Liver (tissue), 9 donors: Measurements from ENCODE around the gene CMTR2. TPM values are rescaled to one million over a fixed set of nuclear protein-coding genes. Genes with fewer than 3 reads are reported as not detected.

Experiments
- DNase-seq: peaks from one replicate; pipeline ENCODE4 v3.0.0-alpha.2; 2017; ENCODE audit warnings: low spot score
- H3K27ac ChIP-seq, 2 donors: one replicate each; pipeline ENCODE4 v1.7.0; 2013; ENCODE audit warnings: inconsistent platforms in 2 of 2, low read length in 2 of 2, control low read depth in 1 of 2, low read depth in 1 of 2, mild to moderate bottlenecking in 1 of 2
- H3K27me3 ChIP-seq, 4 donors: one replicate each; pipeline versions ENCODE4 v1.6.1 to v1.7.0; 2013; ENCODE audit warnings: low read length in 3 of 4, inconsistent platforms in 1 of 4, mild to moderate bottlenecking in 1 of 4, moderate library complexity in 1 of 4; ENCODE audit not compliant: control insufficient read depth in 4 of 4, insufficient read depth in 4 of 4
- H3K36me3 ChIP-seq, 4 donors: one replicate each; pipeline versions ENCODE4 v1.6.1 to v1.7.0; 2013; ENCODE audit warnings: low read length in 3 of 4, mild to moderate bottlenecking in 3 of 4, low read depth in 1 of 4, moderate library complexity in 1 of 4; ENCODE audit not compliant: control insufficient read depth in 4 of 4, insufficient read depth in 3 of 4
- H3K4me1 ChIP-seq, 4 donors: one replicate each; pipeline versions ENCODE4 v1.6.1 to v1.7.0; 2013; ENCODE audit warnings: low read length in 3 of 4, mild to moderate bottlenecking in 3 of 4, moderate library complexity in 1 of 4; ENCODE audit not compliant: control insufficient read depth in 4 of 4, insufficient read depth in 4 of 4
- H3K4me3 ChIP-seq, 3 donors: one replicate each; pipeline versions ENCODE4 v1.6.1 to v1.7.0; 2013; ENCODE audit warnings: low read length in 3 of 3, control low read depth in 1 of 3, low read depth in 1 of 3, mild to moderate bottlenecking in 1 of 3
- H3K9ac ChIP-seq, 2 donors: one replicate each; pipeline ENCODE4 v1.7.0; 2013; ENCODE audit warnings: low read length in 2 of 2, mild to moderate bottlenecking in 2 of 2, moderate library complexity in 2 of 2, control low read depth in 1 of 2, low read depth in 1 of 2
- H3K9me3 ChIP-seq, 4 donors: one replicate each; pipeline versions ENCODE4 v1.6.1 to v1.7.0; 2013; ENCODE audit warnings: low read length in 3 of 4; ENCODE audit not compliant: control insufficient read depth in 4 of 4
- CTCF ChIP-seq: fragments of 150-350 bp; IDR thresholded peaks from 2 replicates; pipeline ENCODE4 v1.5.1; 2017; ENCODE audit warnings: improper control_type of control experiment, low read depth, low read length; ENCODE audit not compliant: missing input control
- EGR1 ChIP-seq, 2 donors: IDR thresholded peaks; 2 replicates each; pipeline ENCODE4 v1.6.1; 2016 to 2018; ENCODE audit warnings: antibody characterized with exemption in 2 of 2, low read depth in 2 of 2
- FOXA1 ChIP-seq: IDR thresholded peaks from 2 replicates; pipeline ENCODE4 v1.6.1; 2016; ENCODE audit warnings: antibody characterized with exemption
- FOXA2 ChIP-seq: IDR thresholded peaks from 2 replicates; pipeline ENCODE4 v1.6.1; 2016; ENCODE audit warnings: antibody characterized with exemption
- GABPA ChIP-seq, 2 donors: IDR thresholded peaks in 1 of 2; conservative IDR thresholded peaks in 1 of 2; 2 replicates each; pipeline ENCODE4 v1.6.1; 2016; ENCODE audit warnings: antibody characterized with exemption in 2 of 2, mild to moderate bottlenecking in 1 of 2, moderate library complexity in 1 of 2
- HNF4A ChIP-seq, 2 donors: conservative IDR thresholded peaks; 2 replicates each; pipeline ENCODE4 v1.6.1; 2016; ENCODE audit warnings: antibody characterized with exemption in 2 of 2, mild to moderate bottlenecking in 2 of 2
- HNF4G ChIP-seq: IDR thresholded peaks from 2 replicates; pipeline ENCODE4 v1.6.1; 2016; ENCODE audit warnings: antibody characterized with exemption
- JUND ChIP-seq, 2 donors: IDR thresholded peaks; 2 replicates each; pipeline ENCODE4 v1.6.1; 2016; ENCODE audit warnings: antibody characterized with exemption in 2 of 2
- NR2F2 ChIP-seq: IDR thresholded peaks from 2 replicates; pipeline ENCODE4 v1.6.1; 2016; ENCODE audit warnings: antibody characterized with exemption
- RAD21 ChIP-seq, 2 donors: IDR thresholded peaks; 2 replicates each; pipeline ENCODE4 v1.6.1; 2016; ENCODE audit warnings: antibody characterized with exemption in 2 of 2, mild to moderate bottlenecking in 2 of 2
- REST ChIP-seq: IDR thresholded peaks from 2 replicates; pipeline ENCODE4 v1.6.1; 2016; ENCODE audit warnings: antibody characterized with exemption, mild to moderate bottlenecking
- RXRA ChIP-seq, 2 donors: IDR thresholded peaks; 2 replicates each; pipeline ENCODE4 v1.6.1; 2017 to 2018; ENCODE audit warnings: antibody characterized with exemption in 2 of 2, mild to moderate bottlenecking in 1 of 2
- SP1 ChIP-seq: IDR thresholded peaks from 2 replicates; pipeline ENCODE4 v1.6.1; 2018; ENCODE audit warnings: antibody characterized with exemption, mild to moderate bottlenecking
- TAF1 ChIP-seq: conservative IDR thresholded peaks from 2 replicates; pipeline ENCODE4 v1.6.1; 2016; ENCODE audit warnings: antibody characterized with exemption, mild to moderate bottlenecking
- YY1 ChIP-seq: IDR thresholded peaks from 2 replicates; pipeline ENCODE4 v1.6.1; 2016; ENCODE audit warnings: antibody characterized with exemption, mild to moderate bottlenecking
- ZBTB33 ChIP-seq: IDR thresholded peaks from 2 replicates; pipeline ENCODE4 v1.6.1; 2016; ENCODE audit warnings: antibody characterized with exemption
- WGBS: extraction: QIAGEN DNeasy Blood & Tissue Kit; methylation state at CpG from one replicate; pipeline ENCODE4 v1.1.7; 2013; 5-methylcytosine and 5-hydroxymethylcytosine counted together
- polyA plus RNA-seq, 2 donors: library from polyadenylated mRNA; stranded (reverse) in 1 of 2; unstranded in 1 of 2; fragments of 200-250 nt in 1 of 2; fragments of >200 nt in 1 of 2; fragmentation: Nextera tagmentation in 1 of 2; extraction: Ambion mirVana in 1 of 2; gene quantifications; one replicate each; pipeline versions ENCODE4 v1.2.1 to v1.2.3, GENCODE V29; 2013 to 2015
- total RNA-seq, 2 donors: library from RNA; depleted of rRNA; stranded (reverse); fragments of >200 nt; gene quantifications; one replicate each; pipeline ENCODE4 v1.2.3, GENCODE V29; 2014
- TF ChIP-seq, protein P1 (sequence below): IDR thresholded peaks from 2 replicates; pipeline ENCODE4 v1.6.1; 2016; ENCODE audit warnings: antibody characterized with exemption
- TF ChIP-seq, protein P2 (sequence below): IDR thresholded peaks from 2 replicates; pipeline ENCODE4 v1.6.1; 2016; ENCODE audit warnings: antibody characterized with exemption
- donor health status: healthy.
- donor health status: healthy.
- donor health status: healthy.
- donor health status: healthy.
- donor health status: healthy.

Gene CMTR2
- 10 to 100 TPM; 19.6 to 28.0 TPM for total RNA-seq
- polyA plus RNA-seq, result 10 to 100 TPM in 1 of 2 donors, 1 to 10 TPM in 1; 6.8 to 10.4 TPM

DNA sequence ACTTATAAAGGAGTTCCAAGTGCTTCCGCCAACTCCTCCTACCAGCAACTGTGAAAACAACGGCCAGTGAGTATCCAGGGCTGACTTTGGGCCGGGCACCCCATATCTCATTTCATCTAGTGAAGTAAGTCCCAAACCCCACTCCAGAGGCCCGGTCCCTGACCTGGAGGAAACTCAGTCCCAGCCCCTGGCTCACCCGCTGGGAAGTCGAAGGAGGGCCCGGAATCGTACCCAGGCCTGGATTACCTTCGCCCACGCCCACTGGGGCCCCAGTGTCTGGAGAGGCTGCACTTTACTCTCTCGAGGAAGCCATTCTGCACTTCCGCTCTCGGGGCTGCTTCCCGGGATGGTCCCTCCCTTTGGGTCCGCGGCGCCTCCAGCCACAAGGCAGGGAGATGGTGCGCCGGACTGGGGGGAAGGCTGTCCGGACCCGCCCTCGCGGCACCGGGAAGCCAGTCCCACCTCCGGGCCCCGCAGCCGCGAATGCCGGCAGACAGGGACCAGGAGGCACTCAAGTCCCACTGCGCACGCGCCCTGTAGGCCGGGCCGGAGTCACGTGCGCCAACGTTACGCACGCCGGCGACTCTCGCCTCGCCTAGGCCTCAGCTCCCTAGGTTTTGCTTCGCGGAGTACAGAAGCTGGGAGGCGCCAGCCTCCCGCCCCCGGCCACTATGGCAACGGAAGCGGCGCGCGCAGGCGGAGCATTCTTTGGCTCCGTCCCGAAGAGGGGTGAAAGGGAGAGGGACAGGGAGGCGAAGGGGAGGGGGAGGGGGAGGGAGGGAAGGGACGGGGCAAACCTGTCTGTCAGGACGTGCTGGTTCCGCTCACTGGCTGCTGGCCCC, at the start of gene CMTR2:
TSS of gene CMTR2 (minus strand) at position 513 of the 842 bp plus-strand sequence. CDS start 3,482 bp downstream, outside the sequence.
- H3K9ac ChIP-seq, result peak within 1 kb of the TSS; percentile 70 to 71
- peak within 1 kb of the TSS; percentile 58 to 83 for H3K27ac ChIP-seq
- peak within 1 kb of the TSS; percentile 46 to 80 (median 75) for H3K4me3 ChIP-seq
- peak; percentile 92 for DNase-seq
- H3K4me1 ChIP-seq, result peaks cover 7 to 12% (median 9%) of the 10 kb centered on the region in 4 donors
- no peak for TF ChIP-seq HNF4G
- no peak for TF ChIP-seq RAD21 (IDR thresholded peaks at IDR 0.05)
- peak; percentile 36 for TF ChIP-seq SP1
- TF ChIP-seq CTCF, result no peak
- TF ChIP-seq JUND (IDR thresholded peaks at IDR 0.05), result peak in 1 of 2 donors; percentile 3
- peak; percentile 49 for TF ChIP-seq TAF1
- peak; percentile 20 for TF ChIP-seq ZBTB33
- TF ChIP-seq FOXA1, result no peak
- peak; percentile 0 for TF ChIP-seq YY1
- TF ChIP-seq GABPA (IDR thresholded peaks at IDR 0.05 in 1 of 2, conservative IDR thresholded peaks at IDR 0.05 in 1 of 2), result peak in 1 of 2 donors; percentile 63
- TF ChIP-seq NR2F2, result no peak
- TF ChIP-seq FOXA2, result no peak
- TF ChIP-seq, protein P1, sequence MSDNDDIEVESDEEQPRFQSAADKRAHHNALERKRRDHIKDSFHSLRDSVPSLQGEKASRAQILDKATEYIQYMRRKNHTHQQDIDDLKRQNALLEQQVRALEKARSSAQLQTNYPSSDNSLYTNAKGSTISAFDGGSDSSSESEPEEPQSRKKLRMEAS, result peak; percentile 72
- TF ChIP-seq EGR1 (IDR thresholded peaks at IDR 0.05; ENCODE audit: low read depth in 2 of 2), result peak in 1 of 2 donors; percentile 83
- TF ChIP-seq REST, result peak; percentile 57
- TF ChIP-seq, protein P2, sequence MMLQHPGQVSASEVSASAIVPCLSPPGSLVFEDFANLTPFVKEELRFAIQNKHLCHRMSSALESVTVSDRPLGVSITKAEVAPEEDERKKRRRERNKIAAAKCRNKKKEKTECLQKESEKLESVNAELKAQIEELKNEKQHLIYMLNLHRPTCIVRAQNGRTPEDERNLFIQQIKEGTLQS, result no peak
- TF ChIP-seq HNF4A (conservative IDR thresholded peaks at IDR 0.05), result peak in 1 of 2 donors; percentile 5
- TF ChIP-seq RXRA (IDR thresholded peaks at IDR 0.05), result no peak
- H3K27me3 ChIP-seq, result no peaks in the 10 kb centered on the region
- no peaks in the 10 kb centered on the region for H3K9me3 ChIP-seq
- H3K36me3 ChIP-seq, result peaks cover 0 to 23% (median 14%) of the 10 kb centered on the region in 4 donors
- under 1% methylated on average over 60 of the region's 60 CpGs for WGBS
